Hepatocyte (in vitro differentiated cells): ENCODE results near the gene AMBRA1. TPM values are rescaled to one million over a fixed set of nuclear protein-coding genes. Genes with fewer than 3 reads are reported as not detected.

ENCODE experiments used
- DNase-seq: peaks from one replicate; pipeline ENCODE4 v3.0.0-alpha.2; 2016; ENCODE audit warnings: low spot score
- H2AFZ ChIP-seq: fragments of 200-600 bp; sonication (generic); 2 replicates; pipeline ENCODE4 v1.6.0; 2016; ENCODE audit warnings: antibody characterized with exemption, mild to moderate bottlenecking
- H3K27ac ChIP-seq: fragments of 200-600 bp; sonication (generic); 2 replicates; pipeline ENCODE4 v1.5.1; 2016; ENCODE audit warnings: mild to moderate bottlenecking
- H3K27me3 ChIP-seq: fragments of 200-600 bp; sonication (generic); 2 replicates; pipeline ENCODE4 v1.6.1; 2016
- H3K36me3 ChIP-seq: fragments of 200-600 bp; sonication (generic); replicated peaks from 2 replicates; pipeline ENCODE4 v1.5.1; 2016; ENCODE audit warnings: low read depth; ENCODE audit not compliant: insufficient read depth
- H3K4me1 ChIP-seq: fragments of 200-600 bp; sonication (generic); 2 replicates; pipeline ENCODE4 v1.5.1; 2016; ENCODE audit warnings: mild to moderate bottlenecking, moderate library complexity; ENCODE audit not compliant: insufficient read depth
- H3K4me2 ChIP-seq: fragments of 200-600 bp; sonication (generic); 2 replicates; pipeline ENCODE4 v1.6.0; 2016
- H3K4me3 ChIP-seq: fragments of 200-600 bp; sonication (generic); 2 replicates; pipeline ENCODE4 v1.5.1; 2016; ENCODE audit warnings: mild to moderate bottlenecking
- H3K79me2 ChIP-seq: fragments of 200-600 bp; sonication (generic); 2 replicates; pipeline ENCODE4 v1.6.0; 2017; ENCODE audit warnings: mild to moderate bottlenecking
- H3K9me2 ChIP-seq: fragments of 200-600 bp; sonication (generic); replicated peaks from 2 replicates; pipeline ENCODE4 v1.6.0; 2017; ENCODE audit warnings: mild to moderate bottlenecking; ENCODE audit not compliant: insufficient read depth
- H3K9me3 ChIP-seq: fragments of 200-600 bp; sonication (generic); 2 replicates; pipeline ENCODE4 v1.5.1; 2016; ENCODE audit warnings: low read depth, mild to moderate bottlenecking
- H4K20me1 ChIP-seq: fragments of 200-600 bp; sonication (generic); 2 replicates; pipeline ENCODE4 v1.6.0; 2016; ENCODE audit warnings: mild to moderate bottlenecking; ENCODE audit not compliant: insufficient read depth, poor library complexity, severe bottlenecking
- CTCF ChIP-seq: fragments of 200-600 bp; sonication (generic); IDR thresholded peaks from 2 replicates; pipeline ENCODE4 v1.5.1; 2016; ENCODE audit warnings: antibody characterized with exemption, mild to moderate bottlenecking; ENCODE audit not compliant: poor library complexity
- EZH2 ChIP-seq: fragments of 200-600 bp; sonication (generic); IDR thresholded peaks from 2 replicates; pipeline ENCODE4 v1.6.1; 2016; ENCODE audit warnings: antibody characterized with exemption, mild to moderate bottlenecking, borderline replicate concordance
- EZH2phosphoT487 ChIP-seq: fragments of 200-600 bp; sonication (generic); IDR thresholded peaks from one replicate; pipeline ENCODE4 v1.6.1; 2018; ENCODE audit warnings: antibody characterized with exemption, mild to moderate bottlenecking, low read depth, moderate library complexity; ENCODE audit not compliant: unreplicated experiment, severe bottlenecking
- WGBS: methylation state at CpG from one replicate; pipeline ENCODE4 v1.1.6; 2016; ENCODE audit warnings: low lambda C conversion rate; ENCODE audit errors: missing lambda C conversion rate; 5-methylcytosine and 5-hydroxymethylcytosine counted together
- polyA plus RNA-seq: library from polyadenylated mRNA; unstranded; fragments of >200 nt; fragmentation: Nextera tagmentation; extraction: Ambion mirVana; gene quantifications from 2 replicates; pipeline ENCODE4 v1.2.1, GENCODE V29; 2016
- total RNA-seq: library from RNA; depleted of rRNA; stranded (reverse); fragments of >200 nt; gene quantifications from 2 replicates; pipeline ENCODE4 v1.2.3, GENCODE V29; 2014

Gene AMBRA1
- total and polyA plus RNA-seq, 2 experiments from 2014 or later, result 7.2 to 31.2 TPM

GRCh38 chr11:46387456-46387855 is 206.4 kb downstream of the AMBRA1 start:
- Histone ChIP-seq H3K27ac (no peak overlapping the region), H3K4me3 (no peak overlapping the region), H3K9me3 (no peaks in the 10 kb centered on the region), H3K4me2 (no peak overlapping the region), H3K36me3 (no peaks in the 10 kb centered on the region), H2AFZ (no peak overlapping the region), H3K27me3 (peaks cover 43% of the 10 kb centered on the region), H3K79me2 (peaks cover 10% of the 10 kb centered on the region), H3K4me1 (peaks cover 28% of the 10 kb centered on the region), H4K20me1 (peaks cover 8% of the 10 kb centered on the region), H3K9me2 (no peaks in the 10 kb centered on the region)
- DNase-seq, result no peak
- 75% methylated on average over 5 of the region's 5 CpGs for WGBS
- TF ChIP-seq EZH2, result no peak
- TF ChIP-seq CTCF, result no peak
- TF ChIP-seq EZH2phosphoT487, result no peak

- H3K9me3 ChIP-seq, result no peaks in the 10 kb centered on the region
- H3K36me3 ChIP-seq, result no peaks in the 10 kb centered on the region
- peaks cover 43% of the 10 kb centered on the region for H3K27me3 ChIP-seq
- no peak overlapping the region for H3K4me2 ChIP-seq
- peaks cover 34% of the 10 kb centered on the region for H3K4me1 ChIP-seq
- H3K4me3 ChIP-seq, result no peak overlapping the region
- no peak for DNase-seq
- 92% methylated on average over 4 of the region's 4 CpGs for WGBS
- H4K20me1 ChIP-seq, result peaks cover 8% of the 10 kb centered on the region
- no peak overlapping the region for H2AFZ ChIP-seq
- TF ChIP-seq EZH2phosphoT487, result no peak
- TF ChIP-seq CTCF, result no peak
- TF ChIP-seq EZH2, result no peak
- no peaks in the 10 kb centered on the region for H3K9me2 ChIP-seq
- peaks cover 14% of the 10 kb centered on the region for H3K79me2 ChIP-seq
- H3K27ac ChIP-seq, result no peak overlapping the region
Observed at GRCh38 chr11:46386674-46387073, 207.1 kb downstream of the AMBRA1 start.

GRCh38 chr11:46386005-46386578 is 207.7 kb downstream of the AMBRA1 start:
- peaks cover 14% of the 10 kb centered on the region for H3K79me2 ChIP-seq
- TF ChIP-seq EZH2phosphoT487 (no peak), EZH2 (no peak), CTCF (no peak)
- 98% methylated on average over 25 of the region's 25 CpGs for WGBS
- no peak overlapping the region for H3K27ac ChIP-seq
- no peak for DNase-seq
- peaks cover 34% of the 10 kb centered on the region for H3K4me1 ChIP-seq
- no peak overlapping the region for H3K4me3 ChIP-seq
- no peak overlapping the region for H2AFZ ChIP-seq
- H3K9me2 ChIP-seq, result no peaks in the 10 kb centered on the region
- H3K27me3 ChIP-seq, result peaks cover 43% of the 10 kb centered on the region
- H4K20me1 ChIP-seq, result peaks cover 8% of the 10 kb centered on the region
- H3K36me3 ChIP-seq, result no peaks in the 10 kb centered on the region
- H3K4me2 ChIP-seq, result no peak overlapping the region
- no peaks in the 10 kb centered on the region for H3K9me3 ChIP-seq
